ENCODE measurements around the gene IMPDH2.
A peak's percentile ranks its signal among the peaks of the same experiment; 100 is the strongest.

Gene IMPDH2

DNA sequence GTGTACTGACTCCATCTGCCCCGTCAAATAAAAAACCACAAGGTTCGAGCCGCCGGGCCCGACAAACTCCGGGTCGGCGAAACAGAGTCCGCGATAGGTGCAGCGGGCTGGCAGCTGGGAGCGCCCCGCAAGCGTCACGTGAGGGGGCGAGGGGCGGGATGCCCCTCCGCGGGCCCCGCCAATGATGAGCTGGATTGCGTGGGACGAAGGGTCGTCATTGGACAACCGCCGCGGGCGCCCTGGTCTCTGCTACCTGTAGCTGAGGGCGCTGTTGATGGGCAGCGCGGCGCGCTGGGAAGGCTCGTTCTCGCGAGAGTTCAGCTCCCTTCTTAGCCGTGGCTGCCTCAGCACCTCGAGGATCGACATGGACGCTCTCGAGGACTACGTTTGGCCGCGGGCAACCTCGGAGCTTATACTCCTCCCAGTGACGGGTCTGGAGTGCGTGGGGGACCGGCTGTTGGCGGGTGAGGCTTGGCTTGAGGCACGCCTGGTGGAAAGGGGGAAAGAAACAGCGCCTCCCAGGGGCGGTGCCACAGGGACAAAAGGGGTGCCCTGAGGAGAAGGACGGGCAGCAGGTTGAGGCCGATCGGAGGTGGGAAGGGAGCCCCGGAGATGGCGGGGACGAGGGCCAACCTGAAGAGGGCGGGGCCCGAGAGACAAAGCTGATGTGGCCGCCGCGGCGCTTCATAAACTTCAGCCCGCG lies 22.0 kb downstream of the IMPDH2 start, which contains the start of gene WDR6 (continued):
- TF ChIP-seq, protein P1, sequence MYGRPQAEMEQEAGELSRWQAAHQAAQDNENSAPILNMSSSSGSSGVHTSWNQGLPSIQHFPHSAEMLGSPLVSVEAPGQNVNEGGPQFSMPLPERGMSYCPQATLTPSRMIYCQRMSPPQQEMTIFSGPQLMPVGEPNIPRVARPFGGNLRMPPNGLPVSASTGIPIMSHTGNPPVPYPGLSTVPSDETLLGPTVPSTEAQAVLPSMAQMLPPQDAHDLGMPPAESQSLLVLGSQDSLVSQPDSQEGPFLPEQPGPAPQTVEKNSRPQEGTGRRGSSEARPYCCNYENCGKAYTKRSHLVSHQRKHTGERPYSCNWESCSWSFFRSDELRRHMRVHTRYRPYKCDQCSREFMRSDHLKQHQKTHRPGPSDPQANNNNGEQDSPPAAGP (tag by site-specific recombination; IDR thresholded peaks at IDR 0.05), result peak; percentile 61
- no peak for TF ChIP-seq ZNF214 (tag by site-specific recombination; IDR thresholded peaks at IDR 0.05; ENCODE audit: borderline replicate concordance)
- no peak for TF ChIP-seq ZNF548 (tag by site-specific recombination; IDR thresholded peaks at IDR 0.05)
- TF ChIP-seq ZNF366 (tag by site-specific recombination; conservative IDR thresholded peaks at IDR 0.05), result 0 out of 2 replicates have a peak, but pooled peaks have one; percentile 53
- TF ChIP-seq ZNF530 (tag by site-specific recombination; IDR thresholded peaks at IDR 0.05; ENCODE audit: low read depth), result no peak
- TF ChIP-seq ZBTB17 (tag by site-specific recombination; IDR thresholded peaks at IDR 0.05), result peak; percentile 90
- peak; percentile 78 for TF ChIP-seq ZEB2 (tag by site-specific recombination; IDR thresholded peaks at IDR 0.05)
- TF ChIP-seq SALL2 (tag by site-specific recombination; IDR thresholded peaks at IDR 0.05; ENCODE audit: borderline replicate concordance), result no peak
- TF ChIP-seq ZSCAN16 (tag by site-specific recombination; IDR thresholded peaks at IDR 0.05), result 0 out of 2 replicates have a peak, but pooled peaks have one; percentile 29
- peak; percentile 91 for TF ChIP-seq GLI4 (tag by site-specific recombination; IDR thresholded peaks at IDR 0.05)
- TF ChIP-seq, protein P2, sequence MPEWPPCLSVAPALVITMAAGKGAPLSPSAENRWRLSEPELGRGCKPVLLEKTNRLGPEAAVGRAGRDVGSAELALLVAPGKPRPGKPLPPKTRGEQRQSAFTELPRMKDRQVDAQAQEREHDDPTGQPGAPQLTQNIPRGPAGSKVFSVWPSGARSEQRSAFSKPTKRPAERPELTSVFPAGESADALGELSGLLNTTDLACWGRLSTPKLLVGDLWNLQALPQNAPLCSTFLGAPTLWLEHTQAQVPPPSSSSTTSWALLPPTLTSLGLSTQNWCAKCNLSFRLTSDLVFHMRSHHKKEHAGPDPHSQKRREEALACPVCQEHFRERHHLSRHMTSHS (tag by site-specific recombination; IDR thresholded peaks at IDR 0.05), result no peak; the same call in 1 of the 2 replicates
- peak; percentile 68; the same call in 1 of the 2 replicates for TF ChIP-seq ZNF777 (tag by site-specific recombination; IDR thresholded peaks at IDR 0.05; ENCODE audit: borderline replicate concordance)
- no peak for TF ChIP-seq ATF2 (tag by site-specific recombination; IDR thresholded peaks at IDR 0.05; ENCODE audit: low read depth)
- TF ChIP-seq ZNF23 (tag by site-specific recombination; IDR thresholded peaks at IDR 0.05; ENCODE audit: borderline replicate concordance), result no peak
- peak; percentile 78 for TF ChIP-seq ZFP37 (tag by site-specific recombination; IDR thresholded peaks at IDR 0.05)
- no peak for TF ChIP-seq ZNF433 (tag by site-specific recombination; IDR thresholded peaks at IDR 0.05; ENCODE audit: low read depth)
- TF ChIP-seq, protein P3, sequence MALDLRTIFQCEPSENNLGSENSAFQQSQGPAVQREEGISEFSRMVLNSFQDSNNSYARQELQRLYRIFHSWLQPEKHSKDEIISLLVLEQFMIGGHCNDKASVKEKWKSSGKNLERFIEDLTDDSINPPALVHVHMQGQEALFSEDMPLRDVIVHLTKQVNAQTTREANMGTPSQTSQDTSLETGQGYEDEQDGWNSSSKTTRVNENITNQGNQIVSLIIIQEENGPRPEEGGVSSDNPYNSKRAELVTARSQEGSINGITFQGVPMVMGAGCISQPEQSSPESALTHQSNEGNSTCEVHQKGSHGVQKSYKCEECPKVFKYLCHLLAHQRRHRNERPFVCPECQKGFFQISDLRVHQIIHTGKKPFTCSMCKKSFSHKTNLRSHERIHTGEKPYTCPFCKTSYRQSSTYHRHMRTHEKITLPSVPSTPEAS (tag by site-specific recombination; IDR thresholded peaks at IDR 0.05), result peak; percentile 42; the same call in 1 of the 2 replicates
- TF ChIP-seq, protein P4, sequence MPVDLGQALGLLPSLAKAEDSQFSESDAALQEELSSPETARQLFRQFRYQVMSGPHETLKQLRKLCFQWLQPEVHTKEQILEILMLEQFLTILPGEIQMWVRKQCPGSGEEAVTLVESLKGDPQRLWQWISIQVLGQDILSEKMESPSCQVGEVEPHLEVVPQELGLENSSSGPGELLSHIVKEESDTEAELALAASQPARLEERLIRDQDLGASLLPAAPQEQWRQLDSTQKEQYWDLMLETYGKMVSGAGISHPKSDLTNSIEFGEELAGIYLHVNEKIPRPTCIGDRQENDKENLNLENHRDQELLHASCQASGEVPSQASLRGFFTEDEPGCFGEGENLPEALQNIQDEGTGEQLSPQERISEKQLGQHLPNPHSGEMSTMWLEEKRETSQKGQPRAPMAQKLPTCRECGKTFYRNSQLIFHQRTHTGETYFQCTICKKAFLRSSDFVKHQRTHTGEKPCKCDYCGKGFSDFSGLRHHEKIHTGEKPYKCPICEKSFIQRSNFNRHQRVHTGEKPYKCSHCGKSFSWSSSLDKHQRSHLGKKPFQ (tag by site-specific recombination; IDR thresholded peaks at IDR 0.05), result no peak
- 0 out of 2 replicates have a peak, but pooled peaks have one; percentile 74 for TF ChIP-seq REPIN1 (tag by site-specific recombination; IDR thresholded peaks at IDR 0.05; ENCODE audit: low read depth)
- no peak for TF ChIP-seq SETDB1 (IDR thresholded peaks at IDR 0.05; ENCODE audit: insufficient read length, low read length)
- no peak for TF ChIP-seq ZNF398 (tag by site-specific recombination; IDR thresholded peaks at IDR 0.05)
- TF ChIP-seq ZNF670 (tag by site-specific recombination; IDR thresholded peaks at IDR 0.05; ENCODE audit: low read depth), result no peak
- TF ChIP-seq ZNF202 (tag by site-specific recombination; IDR thresholded peaks at IDR 0.05; ENCODE audit: borderline replicate concordance), result no peak
- TF ChIP-seq ZNF624 (tag by site-specific recombination; IDR thresholded peaks at IDR 0.05), result no peak
- TF ChIP-seq SP2 (tag by site-specific recombination; IDR thresholded peaks at IDR 0.05), result peak; percentile 95
- TF ChIP-seq ZNF623 (tag by site-specific recombination; IDR thresholded peaks at IDR 0.05), result no peak
- TF ChIP-seq, protein P5, sequence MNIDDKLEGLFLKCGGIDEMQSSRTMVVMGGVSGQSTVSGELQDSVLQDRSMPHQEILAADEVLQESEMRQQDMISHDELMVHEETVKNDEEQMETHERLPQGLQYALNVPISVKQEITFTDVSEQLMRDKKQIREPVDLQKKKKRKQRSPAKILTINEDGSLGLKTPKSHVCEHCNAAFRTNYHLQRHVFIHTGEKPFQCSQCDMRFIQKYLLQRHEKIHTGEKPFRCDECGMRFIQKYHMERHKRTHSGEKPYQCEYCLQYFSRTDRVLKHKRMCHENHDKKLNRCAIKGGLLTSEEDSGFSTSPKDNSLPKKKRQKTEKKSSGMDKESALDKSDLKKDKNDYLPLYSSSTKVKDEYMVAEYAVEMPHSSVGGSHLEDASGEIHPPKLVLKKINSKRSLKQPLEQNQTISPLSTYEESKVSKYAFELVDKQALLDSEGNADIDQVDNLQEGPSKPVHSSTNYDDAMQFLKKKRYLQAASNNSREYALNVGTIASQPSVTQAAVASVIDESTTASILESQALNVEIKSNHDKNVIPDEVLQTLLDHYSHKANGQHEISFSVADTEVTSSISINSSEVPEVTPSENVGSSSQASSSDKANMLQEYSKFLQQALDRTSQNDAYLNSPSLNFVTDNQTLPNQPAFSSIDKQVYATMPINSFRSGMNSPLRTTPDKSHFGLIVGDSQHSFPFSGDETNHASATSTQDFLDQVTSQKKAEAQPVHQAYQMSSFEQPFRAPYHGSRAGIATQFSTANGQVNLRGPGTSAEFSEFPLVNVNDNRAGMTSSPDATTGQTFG (tag by site-specific recombination; IDR thresholded peaks at IDR 0.05; ENCODE audit: borderline replicate concordance), result no peak
- TF ChIP-seq ZFP41 (tag by site-specific recombination; IDR thresholded peaks at IDR 0.05; ENCODE audit: borderline replicate concordance), result no peak
- TF ChIP-seq ZNF248 (tag by site-specific recombination; IDR thresholded peaks at IDR 0.05), result no peak

Data from HEK293 (cell line).